ENCODE measurements around the gene POLE. TPM values are rescaled to one million over a fixed set of nuclear protein-coding genes. Genes with fewer than 3 reads are reported as not detected.
A peak's percentile ranks its signal among the peaks of the same experiment; 100 is the strongest.

The POLE gene
- total RNA-seq, 2 donors from 2014 or later = 111 to 131 TPM

- peaks cover 4% of the 10 kb centered on the region for H3K4me1 Mint-ChIP-seq (ENCODE audit: low read depth)
- H3K4me3 Mint-ChIP-seq = no peak overlapping the region
- no peak overlapping the region for H3K27ac Mint-ChIP-seq
Observed at GRCh38 chr12:132665149-132665491, 22.0 kb downstream of the POLE start.

GRCh38 chr12:132664206-132665148, 22.7 kb downstream of the POLE start:
- Mint-ChIP-seq H3K4me1 (ENCODE audit: low read depth) (peaks cover 4% of the 10 kb centered on the region), H3K27me3 (ENCODE audit: low read depth) (no peaks in the 10 kb centered on the region), H3K9me3 (no peaks in the 10 kb centered on the region), H3K4me3 (no peak overlapping the region), H3K27ac (no peak overlapping the region), H3K36me3 (ENCODE audit: insufficient read depth in 2 of 2) (peaks cover 5 to 50% of the 10 kb centered on the region in 2 donors)
- no peak for DNase-seq
- ATAC-seq (replicated peaks in 1 of 2) = no peak

More at GRCh38 chr12:132665149-132665491, 22.0 kb downstream of the POLE start:
- Mint-ChIP-seq H3K36me3 (ENCODE audit: insufficient read depth in 2 of 2) (peaks cover 7 to 47% of the 10 kb centered on the region in 2 donors), H3K27me3 (ENCODE audit: low read depth) (no peaks in the 10 kb centered on the region), H3K9me3 (no peaks in the 10 kb centered on the region)
- DNase-seq (no peak), ATAC-seq (replicated peaks in 1 of 2) (no peak)

- Mint-ChIP-seq H3K9me3 (no peaks in the 10 kb centered on the region), H3K4me1 (ENCODE audit: low read depth) (peaks cover 4% of the 10 kb centered on the region), H3K36me3 (ENCODE audit: insufficient read depth in 2 of 2) (peaks cover 8 to 49% of the 10 kb centered on the region in 2 donors), H3K27me3 (ENCODE audit: low read depth) (no peaks in the 10 kb centered on the region), H3K4me3 (no peak overlapping the region), H3K27ac (no peak overlapping the region)
- ATAC-seq (replicated peaks in 1 of 2) (no peak), DNase-seq (no peak)
Observed at GRCh38 chr12:132662901-132663755, 24.0 kb downstream of the POLE start.

DNA sequence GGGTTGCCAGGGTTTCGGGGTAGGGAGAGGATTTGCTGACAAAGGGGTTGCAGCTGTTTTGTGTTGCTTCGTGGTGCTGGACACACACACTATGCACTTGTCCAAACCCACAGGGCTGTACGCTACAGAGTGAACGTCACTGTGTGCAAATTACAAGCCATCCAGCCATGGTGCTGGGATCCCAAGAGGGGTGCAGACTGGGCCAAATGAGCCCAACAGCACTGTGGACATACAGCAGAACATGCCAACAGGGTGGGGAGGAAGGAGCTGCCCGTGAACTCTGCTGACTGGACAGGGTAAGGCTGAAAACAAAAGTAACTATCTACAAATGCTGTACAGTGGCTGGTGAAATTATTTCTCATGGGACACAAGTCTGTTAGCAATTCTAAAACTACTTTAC, 25.2 kb downstream of the POLE start:
- peaks cover 4% of the 10 kb centered on the region for H3K4me1 Mint-ChIP-seq (ENCODE audit: low read depth)
- H3K27me3 Mint-ChIP-seq (ENCODE audit: low read depth) = no peaks in the 10 kb centered on the region
- H3K4me3 Mint-ChIP-seq = no peak overlapping the region
- H3K36me3 Mint-ChIP-seq (ENCODE audit: insufficient read depth in 2 of 2) = peaks cover 12 to 55% of the 10 kb centered on the region in 2 donors
- ATAC-seq (replicated peaks in 1 of 2) = no peak
- no peaks in the 10 kb centered on the region for H3K9me3 Mint-ChIP-seq
- no peak overlapping the region for H3K27ac Mint-ChIP-seq
- no peak for DNase-seq

DNA sequence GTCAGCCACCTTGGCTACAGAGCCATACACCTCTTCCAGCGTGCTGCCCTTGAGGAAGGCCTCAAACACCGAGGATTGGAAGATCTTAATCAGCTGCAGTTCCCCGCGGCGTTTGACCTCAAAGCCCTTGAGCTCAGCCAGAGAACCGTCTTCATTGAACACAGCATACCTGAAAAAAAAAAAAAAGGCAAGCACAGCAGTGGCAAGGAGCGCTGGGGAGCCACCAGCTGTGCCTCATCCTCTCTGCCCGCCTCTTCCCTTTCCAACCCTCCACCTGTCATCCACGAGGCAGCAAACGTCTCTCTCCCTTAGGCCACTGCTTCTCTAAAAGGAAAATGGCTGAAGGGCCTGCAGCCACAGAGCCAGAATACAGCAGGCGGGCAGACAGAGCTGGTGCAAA, 26.1 kb downstream of the POLE start:
- ATAC-seq (replicated peaks in 1 of 2) (no peak), DNase-seq (no peak)
- peaks cover 12 to 57% of the 10 kb centered on the region in 2 donors for H3K36me3 Mint-ChIP-seq (ENCODE audit: insufficient read depth in 2 of 2)
- H3K9me3 Mint-ChIP-seq = no peaks in the 10 kb centered on the region
- H3K4me1 Mint-ChIP-seq (ENCODE audit: low read depth) = peaks cover 4% of the 10 kb centered on the region
- no peak overlapping the region for H3K4me3 Mint-ChIP-seq
- H3K27me3 Mint-ChIP-seq (ENCODE audit: low read depth) = no peaks in the 10 kb centered on the region
- no peak overlapping the region for H3K27ac Mint-ChIP-seq

- Mint-ChIP-seq H3K4me3 (no peak overlapping the region), H3K27me3 (ENCODE audit: low read depth) (no peaks in the 10 kb centered on the region), H3K36me3 (ENCODE audit: insufficient read depth in 2 of 2) (peaks cover 12 to 50% of the 10 kb centered on the region in 2 donors), H3K27ac (no peak overlapping the region), H3K9me3 (no peaks in the 10 kb centered on the region), H3K4me1 (ENCODE audit: low read depth) (peaks cover under 1% of the 10 kb centered on the region)
- ATAC-seq (replicated peaks in 1 of 2) (no peak), DNase-seq (no peak)
Observed at GRCh38 chr12:132660052-132660451, 27.1 kb downstream of the POLE start.

DNA sequence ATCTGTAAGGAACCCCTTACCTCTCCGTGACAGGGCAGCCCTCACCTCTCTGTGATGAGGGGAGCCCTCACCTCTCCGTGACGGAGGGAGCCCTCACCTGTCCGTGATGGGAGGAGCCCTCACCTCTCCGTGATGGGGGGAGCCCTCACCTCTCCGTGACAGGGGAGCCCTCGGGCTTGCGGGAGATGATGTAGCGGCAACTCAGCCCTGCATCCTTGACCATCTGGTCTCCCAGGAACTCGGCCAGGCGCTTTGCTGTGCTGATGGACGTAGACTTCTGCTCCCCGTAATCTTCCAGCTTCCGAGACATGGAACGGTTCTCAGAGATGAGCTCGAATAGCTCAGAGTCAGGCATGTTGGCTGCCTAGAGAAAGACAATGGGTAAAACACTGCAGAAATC, 28.0 kb downstream of the POLE start:
- ATAC-seq (replicated peaks in 1 of 2) = no peak
- Mint-ChIP-seq H3K4me1 (ENCODE audit: low read depth) (peaks cover 2% of the 10 kb centered on the region), H3K27me3 (ENCODE audit: low read depth) (no peaks in the 10 kb centered on the region), H3K36me3 (ENCODE audit: insufficient read depth in 2 of 2) (peaks cover 12 to 50% of the 10 kb centered on the region in 2 donors), H3K4me3 (no peak overlapping the region), H3K9me3 (no peaks in the 10 kb centered on the region), H3K27ac (no peak overlapping the region)
- no peak for DNase-seq

DNA sequence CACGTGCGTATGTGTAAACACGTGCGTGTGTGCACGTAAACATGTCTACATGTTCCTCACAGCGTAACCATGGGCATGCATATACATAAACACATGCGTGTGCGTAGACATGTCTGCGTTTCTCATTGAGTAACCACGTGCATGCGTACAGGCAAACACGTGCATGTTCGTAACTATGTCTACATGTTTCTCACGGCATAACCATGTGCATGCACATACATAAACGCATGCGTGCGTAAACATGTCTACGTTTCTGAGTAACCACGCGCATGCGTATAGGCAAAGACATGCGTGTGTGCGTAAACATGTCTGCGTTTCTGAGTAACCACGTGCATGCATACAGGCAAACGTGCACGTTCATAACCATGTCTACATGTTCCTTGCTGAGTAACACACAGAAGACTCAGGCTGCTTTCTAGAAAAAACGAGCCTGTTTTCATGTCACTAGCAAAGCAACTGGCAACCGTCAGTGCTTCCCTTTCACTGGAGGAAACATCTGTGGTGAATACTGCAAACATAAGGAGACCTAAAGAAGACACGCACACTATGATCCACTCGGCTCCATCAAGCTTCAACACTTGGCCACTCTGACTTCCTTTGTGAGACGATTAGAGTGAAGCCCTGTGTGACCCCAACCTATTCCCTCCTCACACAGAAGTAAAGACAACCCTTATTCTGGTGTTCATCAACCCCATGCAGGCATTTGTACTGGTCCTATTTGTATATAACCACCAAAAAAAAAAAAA, 28.8 kb downstream of the POLE start:
- H3K4me1 Mint-ChIP-seq (ENCODE audit: low read depth) = peaks cover 9% of the 10 kb centered on the region
- no peaks in the 10 kb centered on the region for H3K9me3 Mint-ChIP-seq
- DNase-seq = no peak
- no peak for ATAC-seq (replicated peaks in 1 of 2)
- no peak overlapping the region for H3K27ac Mint-ChIP-seq
- H3K27me3 Mint-ChIP-seq (ENCODE audit: low read depth) = no peaks in the 10 kb centered on the region
- H3K36me3 Mint-ChIP-seq (ENCODE audit: insufficient read depth in 2 of 2) = peaks cover 12 to 50% of the 10 kb centered on the region in 2 donors
- H3K4me3 Mint-ChIP-seq = no peak overlapping the region

DNA sequence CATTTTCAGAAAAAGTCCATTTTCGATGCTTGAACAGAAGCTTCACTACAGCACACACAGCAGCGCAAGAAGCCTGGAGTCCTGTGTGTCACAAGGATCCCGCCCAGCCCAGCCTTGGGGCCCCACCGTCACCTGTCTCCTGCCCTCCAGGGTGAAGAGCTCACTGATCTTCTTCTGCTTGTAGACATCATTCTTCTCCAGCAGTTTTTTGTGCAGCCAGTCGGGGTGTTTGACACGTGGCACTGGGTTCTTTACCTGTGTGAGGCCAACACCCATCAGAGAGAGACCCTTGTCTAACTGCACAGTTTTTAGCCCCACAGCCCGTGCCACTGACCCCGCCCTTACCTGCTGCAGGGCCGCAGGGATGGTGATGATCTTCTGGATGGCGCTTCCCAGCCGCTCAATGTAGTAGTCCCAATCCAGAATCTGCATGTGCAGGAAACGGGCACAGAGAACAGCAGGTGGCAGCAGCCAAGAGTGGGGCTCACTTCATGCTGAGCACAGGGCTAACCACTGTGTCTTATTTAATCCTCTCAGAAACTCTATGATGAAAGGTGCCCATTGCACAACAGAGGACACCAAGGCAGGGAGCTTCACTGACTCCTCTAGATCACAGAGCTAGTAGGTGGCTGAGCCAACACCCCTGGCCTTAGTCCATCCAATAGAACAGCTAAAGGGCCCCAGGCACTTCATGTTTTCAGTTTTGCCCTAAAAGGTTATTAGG, 30.0 kb downstream of the POLE start:
- peaks cover 9 to 51% of the 10 kb centered on the region in 2 donors for H3K36me3 Mint-ChIP-seq (ENCODE audit: insufficient read depth in 2 of 2)
- H3K27ac Mint-ChIP-seq = no peak overlapping the region
- peaks cover 9% of the 10 kb centered on the region for H3K4me1 Mint-ChIP-seq (ENCODE audit: low read depth)
- DNase-seq (no peak), ATAC-seq (replicated peaks in 1 of 2) (no peak)
- H3K4me3 Mint-ChIP-seq = no peak overlapping the region
- H3K9me3 Mint-ChIP-seq = no peaks in the 10 kb centered on the region
- H3K27me3 Mint-ChIP-seq (ENCODE audit: low read depth) = no peaks in the 10 kb centered on the region

GRCh38 chr12:132653567-132654290, 33.4 kb downstream of the POLE start:
- no peak for ATAC-seq (replicated peaks in 1 of 2)
- DNase-seq = no peak
- Mint-ChIP-seq H3K36me3 (ENCODE audit: insufficient read depth in 2 of 2) (peaks cover 7 to 41% of the 10 kb centered on the region in 2 donors), H3K9me3 (no peaks in the 10 kb centered on the region), H3K27ac (peak overlapping the region; percentile 1), H3K4me1 (ENCODE audit: low read depth) (peaks cover 9% of the 10 kb centered on the region), H3K4me3 (no peak overlapping the region), H3K27me3 (ENCODE audit: low read depth) (no peaks in the 10 kb centered on the region)

DNA sequence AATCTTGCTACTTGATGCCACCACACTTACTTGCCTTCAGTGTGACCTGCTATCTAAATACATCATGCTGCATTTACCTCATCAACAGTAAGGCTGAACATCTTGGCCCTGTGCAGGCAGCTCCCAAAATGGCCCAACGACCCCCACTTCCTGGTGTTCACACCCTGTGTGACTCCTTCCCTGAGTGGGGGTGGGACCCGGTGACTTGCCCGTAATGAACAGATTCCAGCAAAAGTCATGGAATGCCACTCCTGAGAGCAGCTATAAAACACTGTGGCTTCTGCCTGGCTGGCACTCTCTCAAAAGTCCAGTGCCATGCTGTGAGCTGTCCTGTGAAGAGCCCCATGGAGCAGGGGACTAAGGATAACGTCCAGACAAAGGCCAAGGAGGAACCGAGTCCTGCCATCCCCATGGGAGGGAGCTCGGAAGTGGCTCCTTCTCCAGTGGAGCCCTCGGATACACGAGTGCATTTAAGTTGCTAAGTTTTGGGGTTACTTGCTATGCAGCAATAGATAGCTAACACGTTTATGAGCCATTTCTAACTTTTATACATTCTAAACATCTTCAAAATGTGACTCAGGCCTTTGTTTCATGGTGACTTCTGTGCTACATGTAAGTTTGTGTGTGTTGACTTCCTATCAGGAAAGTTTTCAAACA, 35.6 kb downstream of the POLE start:
- peaks cover 23% of the 10 kb centered on the region for H3K4me1 Mint-ChIP-seq (ENCODE audit: low read depth)
- H3K36me3 Mint-ChIP-seq (ENCODE audit: insufficient read depth in 2 of 2) = peaks cover 8 to 36% of the 10 kb centered on the region in 2 donors
- no peak overlapping the region for H3K4me3 Mint-ChIP-seq
- no peak overlapping the region for H3K27ac Mint-ChIP-seq
- no peaks in the 10 kb centered on the region for H3K9me3 Mint-ChIP-seq
- DNase-seq (no peak), ATAC-seq (replicated peaks in 1 of 2) (no peak)
- no peaks in the 10 kb centered on the region for H3K27me3 Mint-ChIP-seq (ENCODE audit: low read depth)
